Uterus (tissue), 4 donors: ENCODE data around the gene TRMT44. TPM values are rescaled to one million over a fixed set of nuclear protein-coding genes. Genes with fewer than 3 reads are reported as not detected.

Experiments used
- DNase-seq, 2 donors: peaks; one replicate each; pipeline ENCODE4 v3.0.0-alpha.2; 2019 to 2020
- H3K27ac ChIP-seq, 2 donors: fragments of 200-600 bp; sonication (generic); 1 replicate in 1 of 2; 2 replicates in 1 of 2; pipeline ENCODE4 v1.5.1; 2016 to 2018
- H3K27me3 ChIP-seq, 2 donors: fragments of 200-600 bp; sonication (generic); one replicate each; pipeline ENCODE4 v1.5.1; 2018 to 2019; ENCODE audit warnings: control low read depth in 1 of 2
- H3K36me3 ChIP-seq, 2 donors: fragments of 200-600 bp; sonication (generic); one replicate each; pipeline ENCODE4 v1.5.1; 2019; ENCODE audit warnings: control low read depth in 1 of 2
- H3K4me1 ChIP-seq, 2 donors: fragments of 200-600 bp; sonication (generic); one replicate each; pipeline ENCODE4 v1.5.1; 2018 to 2019; ENCODE audit warnings: control low read depth in 1 of 2
- H3K4me3 ChIP-seq, 2 donors: fragments of 200-600 bp; sonication (generic); 1 replicate in 1 of 2; 2 replicates in 1 of 2; pipeline ENCODE4 v1.5.1; 2018 to 2019; ENCODE audit warnings: mild to moderate bottlenecking in 1 of 2
- H3K9me3 ChIP-seq, 2 donors: fragments of 200-600 bp; sonication (generic); one replicate each; pipeline ENCODE4 v1.5.1; 2019; ENCODE audit warnings: control low read depth in 1 of 2
- CTCF ChIP-seq, 4 experiments: fragments of 200-600 bp in 2 of 4; fragments of 450-650 bp in 2 of 4; sonication (generic) in 2 of 4; IDR thresholded peaks; one replicate each; pipeline ENCODE4 v1.5.1; 2016 to 2019; ENCODE audit warnings: antibody characterized with exemption in 4 of 4, mild to moderate bottlenecking in 2 of 4, moderate library complexity in 1 of 4
- POLR2A ChIP-seq, 2 donors: fragments of 450-650 bp; IDR thresholded peaks; one replicate each; pipeline ENCODE4 v1.6.1; 2016; ENCODE audit warnings: antibody characterized with exemption in 2 of 2, mild to moderate bottlenecking in 1 of 2, moderate library complexity in 1 of 2
- intact Hi-C: fragments of 100-400 bp; cut with DNase I; formaldehyde crosslinking; loops from one replicate; pipeline ENCODE4 v1.15.1; 2023; ENCODE audit warnings: low total_unique reads
- total RNA-seq, 4 donors: library from RNA; depleted of rRNA in 3 of 4; stranded (reverse); fragments of >200 nt in 3 of 4; gene quantifications; one replicate each; pipeline versions ENCODE4 v1.1.0 to v1.2.4, GENCODE V29; 2014 to 2023
- donor health status: DM: yes; HTN: yes; CAD: no.

The TRMT44 gene
- total RNA-seq, 4 donors from 2014 or later: 3.3 to 38.8 (median 32.3) TPM

DNA sequence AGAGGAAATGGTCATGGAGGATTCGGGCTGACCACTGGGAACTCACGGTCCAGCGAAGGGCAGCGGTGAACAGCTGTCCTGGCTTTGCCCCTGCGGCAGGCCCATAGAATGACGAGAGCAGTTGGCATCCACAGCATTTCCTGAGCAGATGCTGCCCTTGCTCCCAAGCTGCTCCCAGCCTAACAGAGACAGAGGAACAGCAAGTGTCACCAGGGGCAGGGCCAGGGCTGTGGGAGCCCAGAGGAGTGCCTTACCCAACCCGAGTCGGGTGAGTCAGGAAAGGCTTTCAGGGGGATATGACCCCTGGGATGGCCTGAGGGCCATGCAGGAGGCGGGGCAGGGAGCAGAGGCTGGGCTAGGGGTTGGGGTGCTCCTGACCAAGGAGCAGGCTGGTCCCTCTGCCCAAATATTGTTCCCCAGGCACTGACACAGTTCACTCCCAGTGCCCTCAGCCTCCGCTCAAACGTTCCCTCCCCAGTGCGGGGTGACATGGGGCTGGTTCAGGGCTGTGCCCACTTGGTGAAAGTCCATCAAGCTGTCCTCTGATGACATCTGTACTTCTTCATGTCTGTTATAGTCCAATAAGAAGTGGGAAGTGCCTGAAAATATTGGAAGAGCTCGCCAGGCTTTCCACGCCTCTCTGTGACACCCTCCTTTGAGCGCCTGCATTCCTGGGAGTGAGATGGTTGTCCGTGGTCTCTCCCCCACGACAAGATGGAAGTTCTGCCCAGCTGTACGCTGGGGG is 74.9 kb downstream of the TRMT44 start:
- H3K36me3 ChIP-seq: no peaks in the 10 kb centered on the region
- TF ChIP-seq POLR2A (IDR thresholded peaks at IDR 0.05) (no peak), CTCF (IDR thresholded peaks at IDR 0.05) (no peak)
- H3K27me3 ChIP-seq: no peaks in the 10 kb centered on the region
- H3K27ac ChIP-seq: no peak overlapping the region
- H3K9me3 ChIP-seq: no peaks in the 10 kb centered on the region
- intact Hi-C loops: no loop called here
- no peak for DNase-seq
- H3K4me3 ChIP-seq: no peak overlapping the region
- H3K4me1 ChIP-seq: no peaks in the 10 kb centered on the region

- Histone ChIP-seq H3K27ac (no peak overlapping the region), H3K36me3 (no peaks in the 10 kb centered on the region), H3K9me3 (no peaks in the 10 kb centered on the region), H3K27me3 (no peaks in the 10 kb centered on the region), H3K4me3 (no peak overlapping the region), H3K4me1 (no peaks in the 10 kb centered on the region)
- intact Hi-C loops: no loop called here
- TF ChIP-seq CTCF (IDR thresholded peaks at IDR 0.05) (no peak), POLR2A (IDR thresholded peaks at IDR 0.05) (no peak)
- no peak for DNase-seq
Observed at GRCh38 chr4:8516061-8516573, 75.5 kb downstream of the TRMT44 start.

- H3K9me3 ChIP-seq: no peaks in the 10 kb centered on the region
- intact Hi-C loops: no loop called here
- H3K4me3 ChIP-seq: no peak overlapping the region
- H3K27me3 ChIP-seq: no peaks in the 10 kb centered on the region
- no peak for DNase-seq
- H3K36me3 ChIP-seq: no peaks in the 10 kb centered on the region
- TF ChIP-seq POLR2A (IDR thresholded peaks at IDR 0.05): no peak
- no peak for TF ChIP-seq CTCF (IDR thresholded peaks at IDR 0.05)
- H3K27ac ChIP-seq: no peak overlapping the region
- H3K4me1 ChIP-seq: no peaks in the 10 kb centered on the region
Observed at GRCh38 chr4:8516996-8517550, 76.5 kb downstream of the TRMT44 start.

DNA sequence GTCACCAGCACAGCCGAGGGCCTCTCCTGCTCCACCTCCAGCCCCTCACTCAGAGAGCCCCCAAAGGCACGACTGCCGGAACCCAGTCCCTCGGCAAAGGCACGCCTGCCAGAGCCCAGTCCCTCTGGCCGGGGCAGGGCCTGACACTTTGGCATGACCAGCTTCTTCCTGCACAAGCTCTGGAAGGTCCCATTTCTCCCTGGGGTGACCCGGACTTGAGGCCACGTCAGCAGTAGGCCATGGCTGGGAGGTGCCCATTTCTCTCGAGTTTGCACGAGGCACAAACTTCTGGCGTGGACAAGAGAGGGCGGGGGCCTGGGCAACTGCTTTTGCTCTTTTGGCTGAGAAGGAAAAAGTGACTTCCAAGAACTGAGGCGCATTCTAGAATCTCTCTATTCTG is 77.4 kb downstream of the TRMT44 start:
- H3K27me3 ChIP-seq: no peaks in the 10 kb centered on the region
- H3K9me3 ChIP-seq: no peaks in the 10 kb centered on the region
- DNase-seq: no peak
- H3K27ac ChIP-seq: no peak overlapping the region
- no peak overlapping the region for H3K4me3 ChIP-seq
- no peaks in the 10 kb centered on the region for H3K4me1 ChIP-seq
- intact Hi-C loops: no loop called here
- H3K36me3 ChIP-seq: no peaks in the 10 kb centered on the region
- TF ChIP-seq POLR2A (IDR thresholded peaks at IDR 0.05): no peak
- no peak for TF ChIP-seq CTCF (IDR thresholded peaks at IDR 0.05)
